ENCODE measurements around the gene EVPL. TPM values are rescaled to one million over a fixed set of nuclear protein-coding genes. Genes with fewer than 3 reads are reported as not detected.

The EVPL gene
- total RNA-seq, 1 donor from 2014 or later = not detected

DNA sequence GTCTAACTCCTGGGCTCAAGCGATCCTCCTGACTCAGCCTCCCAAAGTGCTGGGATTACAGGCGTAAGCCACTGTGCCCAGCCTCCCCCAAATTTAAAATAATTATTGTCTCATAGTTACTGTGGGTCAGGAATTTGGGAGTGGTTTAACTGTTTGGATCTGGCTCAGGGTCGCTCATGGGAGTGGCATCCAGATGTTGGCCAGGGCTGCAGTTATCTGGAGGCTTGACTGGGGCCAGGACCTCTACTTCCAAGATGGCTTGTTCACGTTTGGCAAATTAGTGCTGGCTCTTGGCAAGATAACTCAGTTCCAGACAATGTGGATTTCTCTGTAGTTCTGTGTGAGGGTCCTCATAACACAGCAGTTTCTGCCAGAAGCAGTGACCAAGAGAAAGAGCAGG is 40.1 kb downstream of the EVPL start:
- peaks cover 16% of the 10 kb centered on the region for H3K4me1 ChIP-seq (ENCODE audit: insufficient read depth, low read length)
- DNase-seq (ENCODE audit: low read depth) (no peak), FAIRE-seq (no peak)
- H3K79me2 ChIP-seq (ENCODE audit: insufficient read depth, low read length) = peaks cover 7% of the 10 kb centered on the region
- peaks cover 3% of the 10 kb centered on the region for H4K20me1 ChIP-seq (ENCODE audit: insufficient read depth, low read length)
- no peak overlapping the region for H3K9ac ChIP-seq (ENCODE audit: low read length)
- Mint-ChIP-seq H3K27me3 (ENCODE audit: low read depth, unreplicated experiment) (no peaks in the 10 kb centered on the region), H3K27ac (ENCODE audit: unreplicated experiment) (no peak overlapping the region), H3K9me3 (ENCODE audit: unreplicated experiment) (no peaks in the 10 kb centered on the region), H3K4me3 (ENCODE audit: unreplicated experiment) (no peak overlapping the region), H3K4me1 (ENCODE audit: low read depth, unreplicated experiment) (peaks cover 15% of the 10 kb centered on the region), H3K36me3 (ENCODE audit: low read depth, unreplicated experiment) (peaks cover 7% of the 10 kb centered on the region)
- no peak overlapping the region for H2AFZ ChIP-seq (ENCODE audit: low read depth, low read length)
- H3K4me2 ChIP-seq (ENCODE audit: low read length) = no peak overlapping the region
- no peak overlapping the region for H3K27ac ChIP-seq (ENCODE audit: low read depth, low read length)
- no peak for TF ChIP-seq EZH2 (IDR thresholded peaks at IDR 0.05; ENCODE audit: insufficient read depth, low read length)
- TF ChIP-seq, protein P1, sequence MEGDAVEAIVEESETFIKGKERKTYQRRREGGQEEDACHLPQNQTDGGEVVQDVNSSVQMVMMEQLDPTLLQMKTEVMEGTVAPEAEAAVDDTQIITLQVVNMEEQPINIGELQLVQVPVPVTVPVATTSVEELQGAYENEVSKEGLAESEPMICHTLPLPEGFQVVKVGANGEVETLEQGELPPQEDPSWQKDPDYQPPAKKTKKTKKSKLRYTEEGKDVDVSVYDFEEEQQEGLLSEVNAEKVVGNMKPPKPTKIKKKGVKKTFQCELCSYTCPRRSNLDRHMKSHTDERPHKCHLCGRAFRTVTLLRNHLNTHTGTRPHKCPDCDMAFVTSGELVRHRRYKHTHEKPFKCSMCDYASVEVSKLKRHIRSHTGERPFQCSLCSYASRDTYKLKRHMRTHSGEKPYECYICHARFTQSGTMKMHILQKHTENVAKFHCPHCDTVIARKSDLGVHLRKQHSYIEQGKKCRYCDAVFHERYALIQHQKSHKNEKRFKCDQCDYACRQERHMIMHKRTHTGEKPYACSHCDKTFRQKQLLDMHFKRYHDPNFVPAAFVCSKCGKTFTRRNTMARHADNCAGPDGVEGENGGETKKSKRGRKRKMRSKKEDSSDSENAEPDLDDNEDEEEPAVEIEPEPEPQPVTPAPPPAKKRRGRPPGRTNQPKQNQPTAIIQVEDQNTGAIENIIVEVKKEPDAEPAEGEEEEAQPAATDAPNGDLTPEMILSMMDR (IDR thresholded peaks at IDR 0.05; ENCODE audit: insufficient read depth, low read depth, low read length) = no peak
- H3K4me3 ChIP-seq (ENCODE audit: insufficient read depth, low read depth, low read length) = no peak overlapping the region
- no peaks in the 10 kb centered on the region for H3K9me3 ChIP-seq (ENCODE audit: insufficient read depth, low read depth, low read length)
- peaks cover 2% of the 10 kb centered on the region for H3K36me3 ChIP-seq (ENCODE audit: insufficient read depth, low read length)
- no peaks in the 10 kb centered on the region for H3K27me3 ChIP-seq (ENCODE audit: insufficient read depth, low read length)

DNA sequence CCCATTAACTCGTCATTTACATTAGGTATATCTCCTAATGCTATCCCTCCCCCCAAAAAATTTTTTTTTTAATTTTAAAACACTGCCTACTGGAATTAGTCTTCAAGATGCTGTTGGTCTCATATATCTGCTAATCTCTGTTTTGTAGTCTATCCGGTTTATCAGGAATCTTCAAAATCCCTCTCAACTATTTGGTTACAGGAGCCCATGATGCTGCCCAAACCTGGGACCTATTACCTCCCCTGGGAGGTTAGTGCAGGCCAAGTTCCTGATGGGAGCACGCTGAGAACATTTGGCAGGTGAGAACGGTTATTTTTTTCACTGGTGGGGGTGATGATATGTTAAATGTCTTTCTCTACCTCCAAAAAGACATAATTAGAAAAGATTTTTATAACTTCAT is 41.1 kb downstream of the EVPL start:
- Histone ChIP-seq H3K9me3 (ENCODE audit: insufficient read depth, low read depth, low read length) (no peaks in the 10 kb centered on the region), H3K4me1 (ENCODE audit: insufficient read depth, low read length) (peaks cover 19% of the 10 kb centered on the region), H3K9ac (ENCODE audit: low read length) (no peak overlapping the region), H3K27me3 (ENCODE audit: insufficient read depth, low read length) (no peaks in the 10 kb centered on the region), H3K27ac (ENCODE audit: low read depth, low read length) (no peak overlapping the region), H2AFZ (ENCODE audit: low read depth, low read length) (no peak overlapping the region), H4K20me1 (ENCODE audit: insufficient read depth, low read length) (peaks cover 3% of the 10 kb centered on the region), H3K4me3 (ENCODE audit: insufficient read depth, low read depth, low read length) (no peak overlapping the region), H3K36me3 (ENCODE audit: insufficient read depth, low read length) (no peaks in the 10 kb centered on the region), H3K4me2 (ENCODE audit: low read length) (no peak overlapping the region), H3K79me2 (ENCODE audit: insufficient read depth, low read length) (peaks cover 7% of the 10 kb centered on the region)
- Mint-ChIP-seq H3K4me3 (ENCODE audit: unreplicated experiment) (no peak overlapping the region), H3K27ac (ENCODE audit: unreplicated experiment) (no peak overlapping the region), H3K4me1 (ENCODE audit: low read depth, unreplicated experiment) (peaks cover 25% of the 10 kb centered on the region), H3K9me3 (ENCODE audit: unreplicated experiment) (no peaks in the 10 kb centered on the region), H3K27me3 (ENCODE audit: low read depth, unreplicated experiment) (no peaks in the 10 kb centered on the region), H3K36me3 (ENCODE audit: low read depth, unreplicated experiment) (peaks cover 3% of the 10 kb centered on the region)
- TF ChIP-seq, protein P1 (IDR thresholded peaks at IDR 0.05; ENCODE audit: insufficient read depth, low read depth, low read length) = no peak
- TF ChIP-seq EZH2 (IDR thresholded peaks at IDR 0.05; ENCODE audit: insufficient read depth, low read length) = no peak
- FAIRE-seq (no peak), DNase-seq (ENCODE audit: low read depth) (no peak)

- Histone ChIP-seq H3K4me2 (ENCODE audit: low read length) (peak overlapping the region; percentile 47), H3K9ac (ENCODE audit: low read length) (no peak overlapping the region), H4K20me1 (ENCODE audit: insufficient read depth, low read length) (peaks cover 3% of the 10 kb centered on the region), H3K79me2 (ENCODE audit: insufficient read depth, low read length) (peaks cover 15% of the 10 kb centered on the region), H3K27me3 (ENCODE audit: insufficient read depth, low read length) (no peaks in the 10 kb centered on the region), H3K4me1 (ENCODE audit: insufficient read depth, low read length) (peaks cover 25% of the 10 kb centered on the region), H2AFZ (ENCODE audit: low read depth, low read length) (peak overlapping the region; percentile 27), H3K36me3 (ENCODE audit: insufficient read depth, low read length) (no peaks in the 10 kb centered on the region), H3K9me3 (ENCODE audit: insufficient read depth, low read depth, low read length) (no peaks in the 10 kb centered on the region), H3K4me3 (ENCODE audit: insufficient read depth, low read depth, low read length) (no peak overlapping the region), H3K27ac (ENCODE audit: low read depth, low read length) (no peak overlapping the region)
- H3K4me3 Mint-ChIP-seq (ENCODE audit: unreplicated experiment) = peak overlapping the region; percentile 6
- H3K4me1 Mint-ChIP-seq (ENCODE audit: low read depth, unreplicated experiment) = peaks cover 31% of the 10 kb centered on the region
- TF ChIP-seq EZH2 (IDR thresholded peaks at IDR 0.05; ENCODE audit: insufficient read depth, low read length) = no peak
- TF ChIP-seq, protein P1 (IDR thresholded peaks at IDR 0.05; ENCODE audit: insufficient read depth, low read depth, low read length) = no peak
- H3K27ac Mint-ChIP-seq (ENCODE audit: unreplicated experiment) = peak overlapping the region; percentile 37
- no peaks in the 10 kb centered on the region for H3K27me3 Mint-ChIP-seq (ENCODE audit: low read depth, unreplicated experiment)
- no peaks in the 10 kb centered on the region for H3K9me3 Mint-ChIP-seq (ENCODE audit: unreplicated experiment)
- FAIRE-seq (no peak), DNase-seq (ENCODE audit: low read depth) (peak; percentile 57)
- peaks cover 3% of the 10 kb centered on the region for H3K36me3 Mint-ChIP-seq (ENCODE audit: low read depth, unreplicated experiment)
Measured at GRCh38 chr17:75983501-75984181, 43.5 kb downstream of the EVPL start.

Data from astrocyte (in vitro differentiated cells and primary cell).